Neural progenitor cell (in vitro differentiated cells): ENCODE measurements around the gene NKX1-2. TPM values are rescaled to one million over a fixed set of nuclear protein-coding genes. Genes with fewer than 3 reads are reported as not detected.

ENCODE experiments used
- DNase-seq: peaks from one replicate; pipeline ENCODE4 v3.0.0-alpha.2; 2016; ENCODE audit warnings: low spot score
- H2AFZ ChIP-seq: fragments of 200-600 bp; sonication (generic); replicated peaks from 2 replicates; pipeline ENCODE4 v1.6.1; 2016; ENCODE audit warnings: antibody characterized with exemption
- H3F3A ChIP-seq: fragments of 200-600 bp; sonication (generic); 2 replicates; pipeline ENCODE4 v1.6.1; 2016; ENCODE audit warnings: antibody characterized with exemption, low read depth
- H3K27ac ChIP-seq: fragments of 200-600 bp; sonication (generic); 2 replicates; pipeline ENCODE4 v1.5.1; 2016; ENCODE audit warnings: mild to moderate bottlenecking
- H3K27me3 ChIP-seq: fragments of 200-600 bp; sonication (generic); 2 replicates; pipeline ENCODE4 v1.6.1; 2016; ENCODE audit warnings: mild to moderate bottlenecking, moderate library complexity
- H3K36me3 ChIP-seq: fragments of 200-600 bp; sonication (generic); 2 replicates; pipeline ENCODE4 v1.5.1; 2016
- H3K4me1 ChIP-seq: fragments of 200-600 bp; sonication (generic); 2 replicates; pipeline ENCODE4 v1.6.1; 2016; ENCODE audit warnings: mixed run types
- H3K4me2 ChIP-seq: fragments of 200-600 bp; sonication (generic); 2 replicates; pipeline ENCODE4 v1.6.1; 2016
- H3K4me3 ChIP-seq: fragments of 200-600 bp; sonication (generic); 2 replicates; pipeline ENCODE4 v1.5.1; 2016
- H3K79me2 ChIP-seq: fragments of 200-600 bp; sonication (generic); 2 replicates; pipeline ENCODE4 v1.6.1; 2016; ENCODE audit warnings: low read depth
- H3K9ac ChIP-seq: fragments of 200-600 bp; sonication (generic); 2 replicates; pipeline ENCODE4 v1.6.1; 2016
- H3K9me3 ChIP-seq: fragments of 200-600 bp; sonication (generic); 2 replicates; pipeline ENCODE4 v1.5.1; 2016; ENCODE audit warnings: low read depth
- H4K20me1 ChIP-seq: fragments of 200-600 bp; sonication (generic); 2 replicates; pipeline ENCODE4 v1.6.1; 2016; ENCODE audit warnings: low read depth
- H3K27ac Mint-ChIP-seq: 3 replicates; pipeline ENCODE4 v1.8.0; 2021; ENCODE audit warnings: mixed read lengths
- H3K27me3 Mint-ChIP-seq: 2 replicates; pipeline ENCODE4 v1.8.0; 2022; ENCODE audit warnings: low read depth, mild to moderate bottlenecking, inconsistent platforms, moderate library complexity, mixed read lengths; ENCODE audit not compliant: insufficient read depth
- H3K36me3 Mint-ChIP-seq: 3 replicates; pipeline ENCODE4 v1.8.0; 2021; ENCODE audit warnings: mixed read lengths
- H3K4me1 Mint-ChIP-seq: 3 replicates; pipeline ENCODE4 v1.8.0; 2021; ENCODE audit warnings: mixed read lengths
- H3K4me3 Mint-ChIP-seq: 3 replicates; pipeline ENCODE4 v1.8.0; 2021; ENCODE audit warnings: mild to moderate bottlenecking, moderate library complexity, mixed read lengths
- H3K9me3 Mint-ChIP-seq: 3 replicates; pipeline ENCODE4 v1.8.0; 2020; ENCODE audit warnings: mixed read lengths
- EZH2 ChIP-seq: fragments of 200-600 bp; sonication (generic); IDR thresholded peaks from 2 replicates; pipeline ENCODE4 v1.6.1; 2017; ENCODE audit warnings: antibody characterized with exemption, mild to moderate bottlenecking, moderate library complexity
- EZH2phosphoT487 ChIP-seq: fragments of 200-600 bp; sonication (generic); IDR thresholded peaks from 2 replicates; pipeline ENCODE4 v1.6.1; 2017; ENCODE audit warnings: antibody characterized with exemption
- total RNA-seq: library from RNA; depleted of rRNA; stranded (reverse); fragments of >200 nt; gene quantifications from 2 replicates; pipeline ENCODE4 v1.2.3, GENCODE V29; 2015; ENCODE audit warnings: low replicate concordance
- TF ChIP-seq, protein P1 (sequence below): fragments of 200-600 bp; sonication (generic); IDR thresholded peaks from 2 replicates; pipeline ENCODE4 v1.5.1; 2017; ENCODE audit warnings: antibody characterized with exemption, mild to moderate bottlenecking

Gene NKX1-2
- total RNA-seq, 1 donor from 2014 or later = not detected

DNA sequence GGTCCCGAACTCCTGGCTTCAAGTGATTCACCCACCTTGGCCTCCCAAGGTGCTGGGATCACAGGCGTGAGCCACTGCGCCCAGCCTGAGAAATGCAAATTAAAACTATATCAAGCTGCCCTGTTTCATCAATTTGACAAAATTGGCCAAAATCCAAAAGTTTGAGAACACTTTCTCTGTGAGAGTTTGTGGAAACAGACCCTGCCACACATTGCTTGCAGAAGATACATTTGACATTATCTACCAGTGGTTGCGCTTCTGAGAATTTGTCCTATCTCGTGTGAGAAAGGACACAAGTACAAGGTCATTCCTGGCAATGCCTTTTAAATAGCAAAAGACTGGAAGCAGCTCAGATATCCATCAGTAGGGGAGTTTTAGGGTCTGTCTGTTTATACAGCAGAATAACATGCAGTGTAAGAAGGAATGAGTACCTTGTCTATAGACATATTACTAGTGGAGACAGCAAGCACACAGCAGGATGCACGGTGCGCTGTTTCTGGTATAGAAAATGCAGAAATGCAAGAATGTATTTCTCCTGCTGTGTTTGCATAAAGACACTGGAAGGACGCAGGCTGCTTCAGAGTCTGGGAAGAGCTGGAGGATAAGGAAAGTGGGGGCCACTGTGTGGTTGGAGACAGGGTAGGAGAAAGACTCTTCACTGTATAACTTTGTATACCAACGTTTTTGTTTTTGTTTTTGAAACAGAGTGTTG is 16.1 kb upstream of the NKX1-2 start:
- Mint-ChIP-seq H3K9me3 (no peaks in the 10 kb centered on the region), H3K36me3 (no peaks in the 10 kb centered on the region), H3K27ac (no peak overlapping the region), H3K4me1 (peaks cover 36% of the 10 kb centered on the region), H3K27me3 (peaks cover 13% of the 10 kb centered on the region), H3K4me3 (no peak overlapping the region)
- peaks cover 8% of the 10 kb centered on the region for H3K79me2 ChIP-seq
- H2AFZ ChIP-seq = no peak overlapping the region
- H3K4me3 ChIP-seq = no peak overlapping the region
- no peak for DNase-seq
- H3K4me2 ChIP-seq = no peak overlapping the region
- no peaks in the 10 kb centered on the region for H3K36me3 ChIP-seq
- peaks cover 24% of the 10 kb centered on the region for H4K20me1 ChIP-seq
- no peaks in the 10 kb centered on the region for H3K9me3 ChIP-seq
- peaks cover 17% of the 10 kb centered on the region for H3K4me1 ChIP-seq
- peaks cover 18% of the 10 kb centered on the region for H3F3A ChIP-seq
- TF ChIP-seq EZH2 (no peak), EZH2phosphoT487 (no peak)
- TF ChIP-seq, protein P1, sequence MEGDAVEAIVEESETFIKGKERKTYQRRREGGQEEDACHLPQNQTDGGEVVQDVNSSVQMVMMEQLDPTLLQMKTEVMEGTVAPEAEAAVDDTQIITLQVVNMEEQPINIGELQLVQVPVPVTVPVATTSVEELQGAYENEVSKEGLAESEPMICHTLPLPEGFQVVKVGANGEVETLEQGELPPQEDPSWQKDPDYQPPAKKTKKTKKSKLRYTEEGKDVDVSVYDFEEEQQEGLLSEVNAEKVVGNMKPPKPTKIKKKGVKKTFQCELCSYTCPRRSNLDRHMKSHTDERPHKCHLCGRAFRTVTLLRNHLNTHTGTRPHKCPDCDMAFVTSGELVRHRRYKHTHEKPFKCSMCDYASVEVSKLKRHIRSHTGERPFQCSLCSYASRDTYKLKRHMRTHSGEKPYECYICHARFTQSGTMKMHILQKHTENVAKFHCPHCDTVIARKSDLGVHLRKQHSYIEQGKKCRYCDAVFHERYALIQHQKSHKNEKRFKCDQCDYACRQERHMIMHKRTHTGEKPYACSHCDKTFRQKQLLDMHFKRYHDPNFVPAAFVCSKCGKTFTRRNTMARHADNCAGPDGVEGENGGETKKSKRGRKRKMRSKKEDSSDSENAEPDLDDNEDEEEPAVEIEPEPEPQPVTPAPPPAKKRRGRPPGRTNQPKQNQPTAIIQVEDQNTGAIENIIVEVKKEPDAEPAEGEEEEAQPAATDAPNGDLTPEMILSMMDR = no peak
- no peaks in the 10 kb centered on the region for H3K27me3 ChIP-seq
- H3K9ac ChIP-seq = no peak overlapping the region
- H3K27ac ChIP-seq = no peak overlapping the region

DNA sequence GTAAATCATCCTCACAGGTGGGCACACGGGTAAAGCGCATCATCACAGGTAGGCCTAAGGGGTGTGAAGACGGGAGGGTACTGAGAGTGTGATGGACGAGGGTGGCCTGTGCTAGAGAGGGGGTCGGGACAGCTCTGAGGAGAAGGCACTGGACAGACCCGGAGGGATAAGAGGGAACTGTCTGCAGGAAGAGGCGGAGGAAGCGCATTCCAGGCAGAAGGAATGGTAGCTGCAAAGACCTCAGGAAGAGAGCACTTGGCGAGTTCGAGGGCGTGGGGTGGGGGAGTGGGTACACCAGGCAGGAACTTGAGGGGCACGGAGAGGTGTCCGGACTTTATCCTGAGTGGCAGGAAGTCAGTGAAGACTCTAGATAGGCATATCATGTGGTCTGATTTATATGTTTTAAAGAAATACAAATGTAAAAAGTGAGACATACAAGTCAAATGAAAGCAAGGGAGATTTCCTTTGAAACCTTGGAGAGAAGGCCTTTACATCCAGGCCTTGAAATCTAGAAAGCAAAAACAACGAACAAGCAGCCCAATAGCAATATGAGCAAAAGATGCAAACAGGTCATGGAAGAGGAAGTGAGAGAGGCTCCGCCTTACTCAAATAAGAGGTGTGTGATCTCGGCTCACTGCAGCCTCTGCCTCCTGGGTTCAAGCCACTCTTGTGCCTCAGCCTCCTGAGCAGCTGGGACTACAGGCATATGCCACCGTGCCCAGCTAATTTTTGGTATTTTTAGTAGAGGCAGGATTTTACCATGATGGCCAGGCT is 15.4 kb upstream of the NKX1-2 start:
- no peaks in the 10 kb centered on the region for H3K36me3 Mint-ChIP-seq
- peaks cover 10% of the 10 kb centered on the region for H3K4me1 ChIP-seq
- H3K4me3 Mint-ChIP-seq = no peak overlapping the region
- no peak overlapping the region for H3K9ac ChIP-seq
- H4K20me1 ChIP-seq = peaks cover 18% of the 10 kb centered on the region
- H3K36me3 ChIP-seq = no peaks in the 10 kb centered on the region
- peaks cover 10% of the 10 kb centered on the region for H3K27me3 Mint-ChIP-seq
- DNase-seq = no peak
- no peak overlapping the region for H3K27ac Mint-ChIP-seq
- H3K4me1 Mint-ChIP-seq = peaks cover 30% of the 10 kb centered on the region
- peaks cover 5% of the 10 kb centered on the region for H3K27me3 ChIP-seq
- TF ChIP-seq, protein P1 = no peak
- TF ChIP-seq EZH2phosphoT487 (no peak), EZH2 (no peak)
- H3F3A ChIP-seq = peaks cover 11% of the 10 kb centered on the region
- no peaks in the 10 kb centered on the region for H3K9me3 Mint-ChIP-seq
- H2AFZ ChIP-seq = no peak overlapping the region
- no peak overlapping the region for H3K27ac ChIP-seq
- H3K9me3 ChIP-seq = no peaks in the 10 kb centered on the region
- peaks cover 8% of the 10 kb centered on the region for H3K79me2 ChIP-seq
- H3K4me3 ChIP-seq = no peak overlapping the region
- no peak overlapping the region for H3K4me2 ChIP-seq

DNA sequence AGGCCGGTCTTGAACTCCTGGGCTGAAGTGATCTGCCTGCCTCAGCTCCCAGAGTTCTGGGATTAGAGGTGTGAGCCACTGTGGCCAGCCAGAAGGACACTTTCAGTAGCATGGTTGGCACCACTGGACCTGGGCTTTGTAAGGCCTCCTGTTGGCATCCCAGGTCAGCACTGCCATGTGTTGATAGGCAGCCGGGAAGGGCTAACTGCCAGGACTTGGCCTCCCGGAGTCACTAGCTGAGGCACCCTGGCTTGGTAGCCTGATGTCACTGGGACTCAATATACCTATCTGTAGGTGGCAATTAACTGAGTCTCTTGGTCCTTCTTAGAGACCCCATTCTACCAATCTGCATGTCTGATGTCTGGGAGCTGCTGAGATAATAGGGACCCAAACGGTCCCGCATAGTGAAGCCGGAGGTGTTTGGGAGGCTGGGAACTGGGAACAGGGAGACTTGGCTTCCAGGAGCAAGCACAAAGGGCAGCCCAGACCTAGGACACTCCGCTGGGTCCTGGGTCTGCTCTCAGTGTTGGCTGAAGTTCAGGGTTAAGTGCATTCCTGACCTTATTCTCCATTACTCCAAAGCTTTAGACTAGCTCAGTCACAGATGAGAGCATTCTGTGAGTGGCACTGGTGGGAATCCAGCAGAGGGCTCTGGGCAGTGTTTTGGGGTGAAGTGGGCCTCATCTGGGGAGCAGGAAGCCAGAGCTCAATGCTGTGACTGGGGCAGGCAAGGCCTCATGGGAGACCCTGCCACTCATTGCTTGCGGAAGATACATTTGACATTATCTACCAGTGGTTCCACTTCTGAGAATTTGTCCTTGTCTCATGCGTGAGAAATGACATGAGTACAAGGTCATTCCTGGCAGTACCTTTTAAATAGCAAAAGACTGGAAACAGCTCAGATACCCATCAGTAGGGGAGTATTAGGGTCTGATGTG is 14.5 kb upstream of the NKX1-2 start:
- TF ChIP-seq, protein P1 = no peak
- TF ChIP-seq EZH2phosphoT487 = no peak
- TF ChIP-seq EZH2 = no peak
- Histone ChIP-seq H3K4me3 (no peak overlapping the region), H2AFZ (no peak overlapping the region), H4K20me1 (peaks cover 10% of the 10 kb centered on the region), H3K9me3 (no peaks in the 10 kb centered on the region), H3K4me1 (peaks cover 1% of the 10 kb centered on the region), H3K4me2 (no peak overlapping the region), H3F3A (peaks cover 2% of the 10 kb centered on the region), H3K27me3 (peaks cover 6% of the 10 kb centered on the region), H3K79me2 (peaks cover 8% of the 10 kb centered on the region), H3K27ac (no peak overlapping the region), H3K9ac (no peak overlapping the region), H3K36me3 (no peaks in the 10 kb centered on the region)
- H3K4me1 Mint-ChIP-seq = peaks cover 22% of the 10 kb centered on the region
- no peaks in the 10 kb centered on the region for H3K9me3 Mint-ChIP-seq
- no peaks in the 10 kb centered on the region for H3K36me3 Mint-ChIP-seq
- H3K27me3 Mint-ChIP-seq = peaks cover 10% of the 10 kb centered on the region
- DNase-seq = no peak
- H3K4me3 Mint-ChIP-seq = no peak overlapping the region
- no peak overlapping the region for H3K27ac Mint-ChIP-seq
